Esophagus muscularis mucosa (tissue), 4 donors: ENCODE results near the gene SPHK1. TPM values are rescaled to one million over a fixed set of nuclear protein-coding genes. Genes with fewer than 3 reads are reported as not detected.
A peak's percentile ranks its signal among the peaks of the same experiment; 100 is the strongest.

ENCODE experiments used
- DNase-seq: peaks from one replicate; pipeline ENCODE4 v3.0.0-alpha.2; 2017; ENCODE audit errors: extremely low spot score
- H3K27ac ChIP-seq, 4 donors: fragments of 200-600 bp; sonication (generic); replicated peaks in 1 of 4; 1 replicate in 3 of 4; 2 replicates in 1 of 4; pipeline ENCODE4 v1.5.1; 2016 to 2019; ENCODE audit warnings: mild to moderate bottlenecking in 1 of 4
- H3K27me3 ChIP-seq, 4 donors: fragments of 200-600 bp; sonication (generic); one replicate each; pipeline versions ENCODE4 v1.5.1 to v1.6.0; 2016 to 2019
- H3K36me3 ChIP-seq, 4 donors: fragments of 200-600 bp; sonication (generic); one replicate each; pipeline ENCODE4 v1.5.1; 2016 to 2019
- H3K4me1 ChIP-seq, 4 donors: fragments of 200-600 bp; sonication (generic); one replicate each; pipeline ENCODE4 v1.5.1; 2016 to 2019
- H3K4me3 ChIP-seq, 4 donors: fragments of 200-600 bp; sonication (generic); 1 replicate in 2 of 4; 2 replicates in 2 of 4; pipeline ENCODE4 v1.5.1; 2016 to 2019; ENCODE audit warnings: mild to moderate bottlenecking in 4 of 4, moderate library complexity in 1 of 4
- H3K9me3 ChIP-seq, 4 donors: fragments of 200-600 bp; sonication (generic); 1 replicate in 3 of 4; 2 replicates in 1 of 4; pipeline ENCODE4 v1.5.1; 2016 to 2019
- EP300 ChIP-seq: sonication (generic); formaldehyde crosslinking; IDR thresholded peaks from one replicate; pipeline ENCODE4 v1.6.1; 2017; ENCODE audit warnings: antibody characterized with exemption
- POLR2A ChIP-seq: fragments of 450-650 bp; IDR thresholded peaks from one replicate; pipeline ENCODE4 v1.6.1; 2017; ENCODE audit warnings: antibody characterized with exemption, moderate library complexity, mild to moderate bottlenecking, low read depth
- POLR2AphosphoS5 ChIP-seq, 2 donors: sonication (generic); formaldehyde crosslinking; IDR thresholded peaks; one replicate each; pipeline ENCODE4 v1.6.1; 2017; ENCODE audit warnings: antibody characterized with exemption in 2 of 2
- WGBS: methylation state at CpG from one replicate; pipeline ENCODE4 v1.1.5; 2018; 5-methylcytosine and 5-hydroxymethylcytosine counted together
- intact Hi-C: fragments of 100-400 bp; cut with DNase I; formaldehyde crosslinking; loops from one replicate; pipeline ENCODE4 v1.15.1; 2023
- total RNA-seq, 4 donors: library from RNA; depleted of rRNA; stranded (reverse); fragments of >200 nt; gene quantifications; one replicate each; pipeline versions ENCODE4 v1.1.0 to v1.2.1, GENCODE V29; 2016
- TF ChIP-seq, protein P1 (sequence below), 3 experiments: fragments of 200-600 bp in 2 of 3; fragments of 450-650 bp in 1 of 3; sonication (generic) in 2 of 3; IDR thresholded peaks; one replicate each; pipeline ENCODE4 v1.5.1; 2017 to 2019; ENCODE audit warnings: antibody characterized with exemption in 3 of 3, mild to moderate bottlenecking in 2 of 3, moderate library complexity in 1 of 3

Gene SPHK1
- total RNA-seq, 4 donors from 2014 or later = 10.8 to 33.8 (median 16.5) TPM

DNA sequence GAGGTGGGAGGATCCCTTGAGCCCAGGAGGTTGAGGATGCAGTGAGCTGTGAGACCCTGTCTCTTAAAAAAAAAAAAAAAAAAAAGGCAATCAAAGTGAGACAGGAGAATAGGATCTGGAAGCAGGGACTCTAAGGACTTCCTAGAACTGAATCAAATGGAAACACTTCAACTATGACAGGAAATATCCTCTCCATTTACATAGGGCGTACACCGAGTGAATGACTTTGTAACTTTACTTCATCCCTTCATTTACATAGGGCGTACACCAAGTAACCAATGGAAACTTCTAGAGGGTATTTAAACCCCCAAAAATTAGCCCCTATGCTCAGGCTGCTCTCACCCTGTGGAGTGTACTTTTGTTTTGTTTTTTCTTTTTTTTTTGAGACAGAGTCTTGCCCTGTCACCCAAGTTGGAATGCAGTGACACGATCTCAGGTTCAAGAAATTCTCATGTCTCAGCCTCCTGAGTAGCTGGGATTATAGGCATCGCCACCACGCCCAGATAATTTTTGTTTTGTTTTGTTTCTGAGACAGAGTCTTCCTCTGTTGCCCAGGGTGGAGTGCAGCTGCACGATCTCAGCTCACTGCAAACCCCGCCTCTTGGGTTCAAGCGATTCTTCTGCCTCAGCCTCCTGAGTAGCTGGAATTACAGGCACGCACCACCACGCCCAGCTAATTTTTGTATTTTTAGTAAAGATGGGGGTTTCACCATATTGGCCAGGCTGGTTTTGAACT lies 21.1 kb upstream of the SPHK1 start:
- intact Hi-C loops = no loop called here
- Histone ChIP-seq H3K36me3 (no peaks in the 10 kb centered on the region), H3K4me1 (peaks cover 13 to 20% (median 18%) of the 10 kb centered on the region in 4 donors), H3K9me3 (no peaks in the 10 kb centered on the region), H3K27ac (peak overlapping the region in 3 of 4 donors; percentile 19 to 78 (median 62)), H3K27me3 (peaks cover 0 to 9% (median 0%) of the 10 kb centered on the region in 4 donors), H3K4me3 (no peak overlapping the region)
- DNase-seq = no peak
- TF ChIP-seq, protein P1, sequence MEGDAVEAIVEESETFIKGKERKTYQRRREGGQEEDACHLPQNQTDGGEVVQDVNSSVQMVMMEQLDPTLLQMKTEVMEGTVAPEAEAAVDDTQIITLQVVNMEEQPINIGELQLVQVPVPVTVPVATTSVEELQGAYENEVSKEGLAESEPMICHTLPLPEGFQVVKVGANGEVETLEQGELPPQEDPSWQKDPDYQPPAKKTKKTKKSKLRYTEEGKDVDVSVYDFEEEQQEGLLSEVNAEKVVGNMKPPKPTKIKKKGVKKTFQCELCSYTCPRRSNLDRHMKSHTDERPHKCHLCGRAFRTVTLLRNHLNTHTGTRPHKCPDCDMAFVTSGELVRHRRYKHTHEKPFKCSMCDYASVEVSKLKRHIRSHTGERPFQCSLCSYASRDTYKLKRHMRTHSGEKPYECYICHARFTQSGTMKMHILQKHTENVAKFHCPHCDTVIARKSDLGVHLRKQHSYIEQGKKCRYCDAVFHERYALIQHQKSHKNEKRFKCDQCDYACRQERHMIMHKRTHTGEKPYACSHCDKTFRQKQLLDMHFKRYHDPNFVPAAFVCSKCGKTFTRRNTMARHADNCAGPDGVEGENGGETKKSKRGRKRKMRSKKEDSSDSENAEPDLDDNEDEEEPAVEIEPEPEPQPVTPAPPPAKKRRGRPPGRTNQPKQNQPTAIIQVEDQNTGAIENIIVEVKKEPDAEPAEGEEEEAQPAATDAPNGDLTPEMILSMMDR (IDR thresholded peaks at IDR 0.05) = no peak
- TF ChIP-seq EP300 = no peak
- no peak for TF ChIP-seq POLR2AphosphoS5 (IDR thresholded peaks at IDR 0.05)
- TF ChIP-seq POLR2A = no peak
- 81% methylated on average over 11 of the region's 11 CpGs for WGBS

DNA sequence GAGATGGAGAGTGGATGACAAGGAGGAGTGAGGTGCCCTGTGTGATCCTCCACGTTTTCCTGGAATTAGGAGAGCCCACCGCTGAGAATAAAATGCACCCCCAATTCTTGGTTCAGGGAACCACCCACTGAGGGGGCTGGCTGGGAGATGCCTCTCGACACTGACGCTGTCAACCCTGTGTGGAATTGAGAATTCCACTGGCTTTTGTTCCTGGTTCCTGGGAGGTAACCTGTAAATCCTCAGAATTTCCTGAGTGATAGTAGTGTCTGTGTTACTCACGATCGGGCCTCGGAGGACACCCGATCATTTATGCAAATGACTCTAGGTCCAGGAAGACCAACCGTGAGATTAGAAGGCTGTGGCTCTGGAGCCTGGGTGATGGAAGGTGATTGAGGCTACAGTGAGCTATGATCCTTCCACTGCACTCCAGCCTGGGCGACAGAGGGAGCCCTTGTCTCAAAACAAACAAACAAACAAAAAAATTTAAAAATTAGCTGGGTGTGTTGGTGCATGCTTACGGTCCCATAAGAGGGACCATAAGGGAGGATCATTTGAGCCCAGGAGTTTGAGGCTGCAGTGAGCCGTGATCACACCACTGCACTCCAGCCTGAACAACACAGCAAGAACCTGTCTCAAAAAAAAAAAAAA lies 19.0 kb upstream of the SPHK1 start:
- Histone ChIP-seq H3K27me3 (peaks cover 0 to 12% (median 0%) of the 10 kb centered on the region in 4 donors), H3K27ac (no peak overlapping the region), H3K36me3 (no peaks in the 10 kb centered on the region), H3K4me3 (no peak overlapping the region), H3K9me3 (no peaks in the 10 kb centered on the region), H3K4me1 (peaks cover 20 to 28% (median 23%) of the 10 kb centered on the region in 4 donors)
- TF ChIP-seq, protein P1 (IDR thresholded peaks at IDR 0.05) = peak in 1 of 3 experiments; percentile 13
- TF ChIP-seq POLR2A = no peak
- TF ChIP-seq EP300 = no peak
- TF ChIP-seq POLR2AphosphoS5 (IDR thresholded peaks at IDR 0.05) = no peak
- WGBS = 74% methylated on average over 12 of the region's 12 CpGs
- intact Hi-C loops = no loop called here
- no peak for DNase-seq

DNA sequence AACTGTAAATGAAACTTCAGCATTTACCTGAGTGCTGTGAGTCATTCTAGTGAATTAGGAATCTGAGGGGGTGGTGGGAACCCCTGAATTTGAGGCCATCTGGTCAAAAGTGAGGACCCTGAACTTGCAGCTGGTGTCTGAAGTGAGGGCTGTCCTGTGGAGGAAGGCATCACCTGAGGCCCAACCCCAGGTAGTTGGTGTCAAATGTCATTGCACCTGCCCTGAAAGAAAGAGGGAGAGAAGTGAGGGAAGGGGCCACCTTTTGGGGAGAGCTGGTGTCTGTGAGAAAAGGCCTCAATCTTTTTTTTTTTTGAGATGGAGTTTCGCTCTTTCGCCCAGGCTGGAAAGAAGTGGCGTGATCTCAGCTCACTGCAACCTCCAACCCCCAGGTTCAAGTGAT lies 18.2 kb upstream of the SPHK1 start:
- H3K9me3 ChIP-seq = no peaks in the 10 kb centered on the region
- H3K36me3 ChIP-seq = no peaks in the 10 kb centered on the region
- H3K4me3 ChIP-seq = no peak overlapping the region
- TF ChIP-seq POLR2A (no peak), POLR2AphosphoS5 (IDR thresholded peaks at IDR 0.05) (no peak), EP300 (no peak)
- TF ChIP-seq, protein P1 (IDR thresholded peaks at IDR 0.05) = no peak
- no peak overlapping the region for H3K27ac ChIP-seq
- H3K4me1 ChIP-seq = peaks cover 24 to 37% (median 29%) of the 10 kb centered on the region in 4 donors
- no CpG with 5 or more reads among the region's 3 CpGs for WGBS
- DNase-seq = no peak
- H3K27me3 ChIP-seq = peaks cover 0 to 12% (median 0%) of the 10 kb centered on the region in 4 donors
- intact Hi-C loops = no loop called here

DNA sequence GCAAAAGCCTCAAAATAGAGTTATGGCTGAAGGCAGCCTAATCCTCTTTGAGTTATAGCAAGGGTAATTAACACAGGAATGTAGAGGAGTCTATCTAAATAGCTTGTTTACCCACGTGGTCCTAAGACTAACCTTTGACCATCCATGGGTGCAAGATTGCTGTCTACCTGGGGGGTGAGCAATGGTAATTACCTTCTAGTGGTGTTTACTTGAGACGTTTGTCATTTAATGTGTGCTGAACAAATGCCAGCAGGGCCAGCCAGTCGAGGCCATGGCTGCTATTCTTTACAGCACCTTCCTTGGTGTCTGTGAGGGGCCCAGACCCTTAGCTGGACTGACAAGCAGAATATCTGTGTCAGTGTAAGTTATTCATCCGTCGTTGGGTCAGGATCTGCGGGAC lies 16.8 kb upstream of the SPHK1 start:
- H3K4me1 ChIP-seq = peaks cover 14 to 32% (median 20%) of the 10 kb centered on the region in 4 donors
- peaks cover 0 to 12% (median 0%) of the 10 kb centered on the region in 4 donors for H3K27me3 ChIP-seq
- H3K36me3 ChIP-seq = no peaks in the 10 kb centered on the region
- intact Hi-C loops = no loop called here
- H3K27ac ChIP-seq = no peak overlapping the region
- no peaks in the 10 kb centered on the region for H3K9me3 ChIP-seq
- 68% methylated on average over 2 of the region's 6 CpGs for WGBS
- no peak for TF ChIP-seq POLR2AphosphoS5 (IDR thresholded peaks at IDR 0.05)
- no peak for TF ChIP-seq POLR2A
- TF ChIP-seq EP300 = no peak
- TF ChIP-seq, protein P1 (IDR thresholded peaks at IDR 0.05) = no peak
- no peak for DNase-seq
- H3K4me3 ChIP-seq = no peak overlapping the region
